HG03039 (cell line): Measurements from ENCODE around the gene TCF4.

Source experiments
- ATAC-seq: cut with Tn5 transposase; IDR thresholded peaks from one replicate; pipeline ENCODE4 v1.9.1; 2021; ENCODE audit warnings: mild to moderate bottlenecking, moderate library complexity; ENCODE audit not compliant: unreplicated experiment

TCF4 gene

GRCh38 chr18:55221622-55222021 lies 366.4 kb downstream of the TCF4 start:
- ATAC-seq: no peak

DNA sequence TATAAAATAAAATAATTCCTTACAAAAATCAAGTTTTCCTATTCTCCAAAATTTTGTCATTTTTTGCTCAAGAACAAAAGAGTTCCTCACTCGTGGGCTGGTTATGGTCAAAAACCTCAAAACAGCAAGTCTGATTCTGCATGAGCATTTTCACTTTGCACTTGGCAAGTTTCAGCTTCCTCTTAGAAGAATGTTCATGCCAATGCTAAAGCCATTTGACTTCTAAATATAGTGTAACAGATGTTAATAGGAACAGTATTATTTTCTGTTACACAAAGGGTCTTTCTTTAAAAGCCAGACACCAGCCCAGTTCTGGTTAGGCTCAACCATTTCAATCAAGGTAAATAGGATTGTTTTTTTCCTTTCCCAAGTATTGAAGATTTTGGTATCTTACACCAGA lies 367.5 kb downstream of the TCF4 start:
- no peak for ATAC-seq

GRCh38 chr18:55219823-55220222 lies 368.2 kb downstream of the TCF4 start:
- ATAC-seq: no peak

DNA sequence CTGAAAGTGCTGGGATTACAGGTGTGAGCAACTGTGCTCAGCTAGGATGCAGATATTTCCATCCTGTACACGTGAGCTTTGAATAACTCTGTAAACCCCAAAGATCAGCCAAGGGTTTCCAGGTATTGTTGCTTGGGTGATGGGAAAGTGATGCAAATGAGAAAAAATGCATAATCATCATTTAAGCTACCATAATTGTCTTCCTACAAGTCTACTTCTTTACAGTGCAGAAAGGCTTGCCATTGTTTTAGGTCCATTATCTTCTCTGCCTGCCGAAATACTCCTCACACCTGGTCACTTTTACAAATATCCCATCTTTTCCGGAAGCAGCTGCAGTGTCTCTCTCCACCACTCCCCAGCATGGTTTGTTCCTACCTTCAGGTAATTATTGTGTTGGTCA lies 368.9 kb downstream of the TCF4 start:
- no peak for ATAC-seq

- no peak for ATAC-seq
Observed at GRCh38 chr18:55214969-55215368, 373.0 kb downstream of the TCF4 start.

DNA sequence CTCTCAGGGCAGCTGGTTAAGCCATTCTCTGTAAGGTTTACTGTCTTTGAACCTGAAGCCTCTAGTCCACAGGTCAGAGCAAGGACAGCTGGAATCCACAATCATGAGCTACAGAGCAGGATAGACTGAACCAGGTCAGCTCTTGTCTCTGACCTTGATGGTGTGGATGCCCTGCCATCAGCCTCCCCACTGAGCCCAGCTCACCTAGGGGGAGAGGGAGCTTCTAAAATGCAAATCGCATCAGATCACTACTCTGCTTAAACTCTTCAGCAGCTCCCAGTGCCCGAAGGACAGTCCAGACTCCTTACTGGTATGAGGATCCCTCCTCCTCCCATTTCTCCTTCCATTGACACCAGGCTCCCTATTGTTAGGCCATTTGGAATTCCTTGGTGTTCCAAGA lies 373.5 kb downstream of the TCF4 start:
- no peak for ATAC-seq

GRCh38 chr18:55213586-55213985 lies 374.4 kb downstream of the TCF4 start:
- ATAC-seq: no peak

- ATAC-seq: no peak
Observed at GRCh38 chr18:55206927-55207326, 381.1 kb downstream of the TCF4 start.

DNA sequence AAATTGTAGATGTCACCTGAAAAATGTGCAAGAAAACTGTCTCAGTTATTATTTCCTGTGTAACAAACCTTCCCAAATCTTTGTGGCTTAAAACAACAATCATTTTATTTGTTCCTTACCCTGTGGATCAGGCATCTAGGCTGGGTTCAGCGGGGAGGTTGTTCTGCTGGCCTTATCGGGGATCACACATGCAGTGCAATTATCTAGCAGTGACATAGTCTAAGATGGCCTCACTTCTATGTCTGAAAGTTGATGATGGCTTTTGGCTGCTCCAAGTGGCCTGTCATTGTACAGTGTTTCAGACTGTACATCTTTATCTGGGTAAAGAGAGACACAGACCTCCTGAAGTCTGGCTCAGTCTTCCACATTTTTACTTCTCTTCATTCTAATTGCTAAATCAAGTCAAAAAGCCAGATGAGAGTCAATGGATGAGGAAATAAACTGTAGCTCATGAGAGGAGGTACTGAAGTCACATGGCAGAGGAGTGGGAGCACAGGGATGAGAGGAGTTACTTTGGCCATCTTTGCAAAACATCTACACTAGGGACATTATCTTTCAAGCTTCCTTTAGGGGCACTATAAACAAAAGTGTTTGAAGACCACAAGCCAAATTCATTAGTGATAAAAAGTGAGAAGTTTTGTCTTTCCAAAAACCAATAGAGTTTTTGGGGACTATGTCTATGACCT lies 385.6 kb downstream of the TCF4 start:
- ATAC-seq: no peak

DNA sequence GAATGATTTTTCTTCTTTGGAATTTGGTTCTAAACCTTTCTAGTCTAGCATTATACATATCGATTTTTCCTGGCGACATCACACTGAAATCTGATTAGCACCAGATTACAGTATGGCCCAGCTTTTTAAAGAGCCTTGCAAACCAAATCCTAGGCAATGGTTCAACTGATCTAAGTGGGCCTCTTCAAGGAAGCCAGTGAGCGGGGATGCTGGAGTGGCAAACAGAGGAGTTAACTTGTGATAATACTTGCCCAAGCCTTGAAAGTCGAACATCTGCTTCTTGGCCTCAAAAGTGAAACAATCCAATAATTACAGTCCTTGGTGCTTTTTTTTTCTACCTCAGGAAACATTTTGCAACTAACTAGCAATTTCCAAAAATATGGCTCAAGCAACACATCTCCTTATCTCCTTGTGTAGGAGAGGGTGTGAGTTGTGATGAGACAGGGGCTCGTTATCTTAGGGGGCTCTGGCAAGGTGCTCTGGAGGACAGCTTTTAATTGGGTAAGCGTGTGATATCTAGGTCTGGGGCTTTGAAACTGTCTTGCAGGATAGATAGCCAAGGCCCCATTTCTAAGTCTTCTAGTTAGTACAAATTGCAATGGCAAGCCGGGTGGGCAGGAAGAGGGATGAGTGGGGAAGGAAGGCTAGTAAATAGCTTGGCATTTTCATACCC lies 388.6 kb downstream of the TCF4 start:
- ATAC-seq: no peak

- no peak for ATAC-seq
Observed at GRCh38 chr18:55195863-55196262, 392.1 kb downstream of the TCF4 start.

GRCh38 chr18:55189972-55190371 lies 398.0 kb downstream of the TCF4 start:
- ATAC-seq: no peak

GRCh38 chr18:55186588-55186987 lies 401.4 kb downstream of the TCF4 start:
- no peak for ATAC-seq

DNA sequence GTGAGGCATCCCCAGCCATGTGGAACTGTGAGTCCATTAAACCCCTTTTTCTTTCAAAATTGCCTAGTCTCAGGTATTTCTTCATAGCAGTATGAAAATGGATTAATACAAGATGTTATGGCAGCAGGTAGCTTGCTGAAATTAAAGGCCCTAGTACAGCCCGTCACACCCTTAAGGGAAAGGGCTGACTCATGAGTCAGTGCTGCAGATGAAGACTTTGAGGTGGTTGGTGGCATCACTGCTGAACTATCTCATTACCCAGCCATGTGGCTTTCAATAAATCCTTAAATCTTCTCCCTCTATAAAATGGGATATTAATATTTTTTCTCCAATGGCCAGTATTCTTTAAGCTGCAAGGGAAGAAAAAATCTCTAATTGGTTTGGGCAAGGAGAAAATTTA lies 402.6 kb downstream of the TCF4 start:
- ATAC-seq: no peak

- no peak for ATAC-seq
Observed at GRCh38 chr18:55179835-55180234, 408.2 kb downstream of the TCF4 start.

DNA sequence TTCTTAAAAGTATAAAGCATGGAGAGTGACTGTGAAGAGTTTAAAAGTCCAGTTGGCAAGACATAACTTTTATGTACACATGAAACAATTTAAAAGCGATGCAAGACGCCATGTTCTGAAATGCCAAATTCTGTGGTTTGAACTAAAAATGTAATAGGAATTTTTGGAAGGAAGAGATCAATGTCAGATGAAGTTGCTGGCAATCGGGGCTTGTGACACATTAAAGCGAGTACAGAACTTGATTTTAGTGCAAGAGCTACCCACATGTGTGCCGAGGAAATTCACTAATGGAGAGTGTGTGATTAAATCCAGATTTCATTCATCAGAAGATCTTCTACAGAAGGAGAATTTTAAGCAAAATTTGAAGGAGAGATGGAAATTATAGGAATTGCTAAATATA lies 408.6 kb downstream of the TCF4 start:
- ATAC-seq: no peak

GRCh38 chr18:55173291-55173690 lies 414.7 kb downstream of the TCF4 start:
- no peak for ATAC-seq
